H9 (cell line): ENCODE data around the gene MAP2. TPM values are rescaled to one million over a fixed set of nuclear protein-coding genes. Genes with fewer than 3 reads are reported as not detected.
A peak's percentile ranks its signal among the peaks of the same experiment; 100 is the strongest.

Experiments
- DNase-seq: peaks from one replicate; pipeline ENCODE4 v3.0.0-alpha.2; 2017
- H2AFZ ChIP-seq: one replicate; pipeline ENCODE4 v1.6.1; 2013; ENCODE audit warnings: mild to moderate bottlenecking, low read length, control low read depth, moderate library complexity
- H2AK5ac ChIP-seq: 2 replicates; pipeline ENCODE4 v1.6.1; 2013; ENCODE audit warnings: low read length, control low read depth, mixed read lengths; ENCODE audit not compliant: insufficient read length
- H2BK120ac ChIP-seq: one replicate; pipeline ENCODE4 v1.6.1; 2013; ENCODE audit warnings: low read depth, mild to moderate bottlenecking, low read length, control low read depth, inconsistent platforms; ENCODE audit not compliant: poor library complexity, severe bottlenecking
- H2BK12ac ChIP-seq: 2 replicates; pipeline ENCODE4 v1.6.1; 2013; ENCODE audit warnings: low read length, control low read depth, mixed read lengths, low read depth; ENCODE audit not compliant: insufficient read length
- H2BK15ac ChIP-seq: 2 replicates; pipeline ENCODE4 v1.6.1; 2013; ENCODE audit warnings: low read depth, low read length, control low read depth
- H2BK20ac ChIP-seq: one replicate; pipeline ENCODE4 v1.6.1; 2013; ENCODE audit warnings: low read depth, mild to moderate bottlenecking, low read length, control low read depth, inconsistent platforms; ENCODE audit not compliant: poor library complexity, severe bottlenecking
- H2BK5ac ChIP-seq: 2 replicates; pipeline ENCODE4 v1.6.1; 2013; ENCODE audit warnings: low read length, control low read depth, mixed read lengths; ENCODE audit not compliant: insufficient read length
- H3K14ac ChIP-seq: 2 replicates; pipeline ENCODE4 v1.6.1; 2013; ENCODE audit warnings: low read length, control low read depth; ENCODE audit not compliant: insufficient read depth
- H3K18ac ChIP-seq: 2 replicates; pipeline ENCODE4 v1.6.1; 2013; ENCODE audit warnings: low read depth, mild to moderate bottlenecking, mixed read lengths, low read length, control low read depth; ENCODE audit not compliant: insufficient read length
- H3K23ac ChIP-seq: 2 replicates; pipeline ENCODE4 v1.6.1; 2013; ENCODE audit warnings: low read length, control low read depth, mixed read lengths, low read depth; ENCODE audit not compliant: insufficient read length
- H3K23me2 ChIP-seq: 2 replicates; pipeline ENCODE4 v1.6.1; 2013; ENCODE audit warnings: low read depth, mild to moderate bottlenecking, mixed read lengths, low read length, control low read depth; ENCODE audit not compliant: insufficient read length, poor library complexity, severe bottlenecking
- H3K27ac ChIP-seq: 2 replicates; pipeline ENCODE4 v1.5.1; 2013; ENCODE audit warnings: low read length, control low read depth, mixed read lengths, low read depth; ENCODE audit not compliant: insufficient read length
- H3K27me3 ChIP-seq: 2 replicates; pipeline ENCODE4 v1.6.1; 2013; ENCODE audit warnings: low read length, control low read depth, inconsistent platforms; ENCODE audit not compliant: insufficient read depth
- H3K4ac ChIP-seq: 2 replicates; pipeline ENCODE4 v1.6.1; 2013; ENCODE audit warnings: low read depth, mild to moderate bottlenecking, control low read depth, inconsistent platforms, low read length, moderate library complexity
- H3K4me1 ChIP-seq: 2 replicates; pipeline ENCODE4 v1.6.1; 2013; ENCODE audit warnings: low read length, control low read depth, inconsistent platforms; ENCODE audit not compliant: insufficient read depth
- H3K4me2 ChIP-seq: 2 replicates; pipeline ENCODE4 v1.6.1; 2013; ENCODE audit warnings: low read length, control low read depth, mixed read lengths; ENCODE audit not compliant: insufficient read length, insufficient read depth
- H3K56ac ChIP-seq: 2 replicates; pipeline ENCODE4 v1.6.1; 2013; ENCODE audit warnings: low read depth, mild to moderate bottlenecking, mixed read lengths, low read length, control low read depth; ENCODE audit not compliant: insufficient read length
- H3K79me1 ChIP-seq: 2 replicates; pipeline ENCODE4 v1.6.1; 2013; ENCODE audit warnings: low read depth, mild to moderate bottlenecking, moderate library complexity, low read length, control low read depth, inconsistent platforms; ENCODE audit not compliant: insufficient read depth, poor library complexity, severe bottlenecking
- H3K79me2 ChIP-seq: 2 replicates; pipeline ENCODE4 v1.6.1; 2013; ENCODE audit warnings: low read length, control low read depth, inconsistent platforms; ENCODE audit not compliant: insufficient read depth
- H3K9ac ChIP-seq: 2 replicates; pipeline ENCODE4 v1.6.1; 2013; ENCODE audit warnings: low read length, control low read depth, mixed read lengths; ENCODE audit not compliant: insufficient read length; ENCODE audit errors: extremely low read depth
- H3K9me3 ChIP-seq: one replicate; pipeline ENCODE4 v1.6.1; 2013; ENCODE audit warnings: low read depth, low read length, inconsistent platforms; ENCODE audit not compliant: control insufficient read depth
- H3T11ph ChIP-seq: one replicate; pipeline ENCODE4 v1.6.1; 2013; ENCODE audit warnings: mild to moderate bottlenecking, low read length, control low read depth, inconsistent platforms
- H4K20me1 ChIP-seq: one replicate; pipeline ENCODE4 v1.6.1; 2013; ENCODE audit not compliant: control insufficient read depth, insufficient read length, insufficient read depth
- H4K5ac ChIP-seq: 2 replicates; pipeline ENCODE4 v1.6.1; 2013; ENCODE audit warnings: low read depth, mild to moderate bottlenecking, mixed read lengths, low read length, control low read depth; ENCODE audit not compliant: insufficient read length
- H4K8ac ChIP-seq: replicated peaks from 2 replicates; pipeline ENCODE4 v1.6.1; 2013; ENCODE audit warnings: low read length, control low read depth, mixed read lengths, low read depth; ENCODE audit not compliant: insufficient read length
- H4K91ac ChIP-seq: 2 replicates; pipeline ENCODE4 v1.6.1; 2013; ENCODE audit warnings: low read depth, mild to moderate bottlenecking, moderate library complexity, mixed read lengths, low read length, control low read depth; ENCODE audit not compliant: insufficient read length
- H3K27ac Mint-ChIP-seq, 3 experiments: 2 replicates in 2 of 3; 3 replicates in 1 of 3; pipeline ENCODE4 v1.8.0; 2020 to 2021; ENCODE audit warnings: mixed read lengths in 3 of 3, mild to moderate bottlenecking in 1 of 3, moderate library complexity in 1 of 3
- H3K27me3 Mint-ChIP-seq: 2 replicates; pipeline ENCODE4 v1.8.0; 2021; ENCODE audit warnings: low read depth, mild to moderate bottlenecking, moderate library complexity, mixed read lengths
- H3K36me3 Mint-ChIP-seq, 3 experiments: 2 replicates in 2 of 3; 3 replicates in 1 of 3; pipeline ENCODE4 v1.8.0; 2020 to 2021; ENCODE audit warnings: low read depth in 3 of 3, mixed read lengths in 3 of 3; ENCODE audit not compliant: insufficient read depth in 1 of 3
- H3K4me1 Mint-ChIP-seq, 2 experiments: 2 replicates each; pipeline ENCODE4 v1.8.0; 2020; ENCODE audit warnings: mixed read lengths in 2 of 2
- H3K4me3 Mint-ChIP-seq, 2 experiments: 2 replicates in 1 of 2; 3 replicates in 1 of 2; pipeline ENCODE4 v1.8.0; 2020 to 2021; ENCODE audit warnings: mild to moderate bottlenecking in 2 of 2, mixed read lengths in 2 of 2, moderate library complexity in 1 of 2
- H3K9me3 Mint-ChIP-seq, 2 experiments: 2 replicates in 1 of 2; 3 replicates in 1 of 2; pipeline ENCODE4 v1.8.0; 2020; ENCODE audit warnings: mild to moderate bottlenecking in 2 of 2, mixed read lengths in 2 of 2, moderate library complexity in 1 of 2
- WGBS: extraction: QIAGEN DNeasy Blood & Tissue Kit; methylation state at CpG from one replicate; pipeline ENCODE4 v1.1.7; 2013; ENCODE audit warnings: missing lambda C conversion rate, low lambda C conversion rate, mixed read lengths; ENCODE audit not compliant: insufficient read length; ENCODE audit errors: extremely low coverage; 5-methylcytosine and 5-hydroxymethylcytosine counted together
- total RNA-seq: library from RNA; stranded (reverse); gene quantifications from 2 replicates; pipeline ENCODE4 v1.2.1, GENCODE V29; 2021
- TF ChIP-seq, protein P1 (sequence below): fragments of 200-600 bp; sonication (generic); conservative IDR thresholded peaks from 3 replicates; pipeline ENCODE4 v1.8.0; 2021; ENCODE audit warnings: antibody characterized with exemption, mild to moderate bottlenecking

Gene MAP2
- total RNA-seq, 1 experiment from 2014 or later, result 0.87 TPM

GRCh38 chr2:209388446-209389037 lies 35.3 kb upstream of the MAP2 start:
- no peak overlapping the region for H3K4ac ChIP-seq
- H3K79me2 ChIP-seq, result no peaks in the 10 kb centered on the region
- H3K4me2 ChIP-seq, result no peak overlapping the region
- no peaks in the 10 kb centered on the region for H4K20me1 ChIP-seq
- H3K56ac ChIP-seq, result no peak overlapping the region
- peaks cover 0 to 3% of the 10 kb centered on the region in 2 experiments; a peak in 1 of 5 replicates for H3K9me3 Mint-ChIP-seq
- no peaks in the 10 kb centered on the region for H3K27me3 ChIP-seq
- no peaks in the 10 kb centered on the region; the same call in 1 of the 2 replicates for H3K4me1 ChIP-seq
- H3K14ac ChIP-seq, result no peak overlapping the region
- no peaks in the 10 kb centered on the region for H3K23me2 ChIP-seq
- no CpG with 5 or more reads among the region's 4 CpGs for WGBS
- H3K27ac ChIP-seq, result no peak overlapping the region
- no peak overlapping the region for H3K4me3 Mint-ChIP-seq
- H3T11ph ChIP-seq, result no peak overlapping the region
- no peak overlapping the region for H2AFZ ChIP-seq
- no peak overlapping the region for H3K18ac ChIP-seq
- H4K5ac ChIP-seq, result no peak overlapping the region
- no peak for DNase-seq
- TF ChIP-seq, protein P1, sequence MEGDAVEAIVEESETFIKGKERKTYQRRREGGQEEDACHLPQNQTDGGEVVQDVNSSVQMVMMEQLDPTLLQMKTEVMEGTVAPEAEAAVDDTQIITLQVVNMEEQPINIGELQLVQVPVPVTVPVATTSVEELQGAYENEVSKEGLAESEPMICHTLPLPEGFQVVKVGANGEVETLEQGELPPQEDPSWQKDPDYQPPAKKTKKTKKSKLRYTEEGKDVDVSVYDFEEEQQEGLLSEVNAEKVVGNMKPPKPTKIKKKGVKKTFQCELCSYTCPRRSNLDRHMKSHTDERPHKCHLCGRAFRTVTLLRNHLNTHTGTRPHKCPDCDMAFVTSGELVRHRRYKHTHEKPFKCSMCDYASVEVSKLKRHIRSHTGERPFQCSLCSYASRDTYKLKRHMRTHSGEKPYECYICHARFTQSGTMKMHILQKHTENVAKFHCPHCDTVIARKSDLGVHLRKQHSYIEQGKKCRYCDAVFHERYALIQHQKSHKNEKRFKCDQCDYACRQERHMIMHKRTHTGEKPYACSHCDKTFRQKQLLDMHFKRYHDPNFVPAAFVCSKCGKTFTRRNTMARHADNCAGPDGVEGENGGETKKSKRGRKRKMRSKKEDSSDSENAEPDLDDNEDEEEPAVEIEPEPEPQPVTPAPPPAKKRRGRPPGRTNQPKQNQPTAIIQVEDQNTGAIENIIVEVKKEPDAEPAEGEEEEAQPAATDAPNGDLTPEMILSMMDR, result no peak
- H3K23ac ChIP-seq, result no peak overlapping the region
- no peak overlapping the region for H3K9ac ChIP-seq
- no peak overlapping the region for H2BK15ac ChIP-seq
- peaks cover 0 to 4% (median 0%) of the 10 kb centered on the region in 3 experiments; a peak in 1 of 7 replicates for H3K36me3 Mint-ChIP-seq
- H3K27ac Mint-ChIP-seq, result peak overlapping the region in 1 of 3 experiments; percentile 74; a peak in 1 of 7 replicates
- no peak overlapping the region for H4K8ac ChIP-seq
- no peak overlapping the region for H2BK12ac ChIP-seq
- H2AK5ac ChIP-seq, result no peak overlapping the region
- H2BK120ac ChIP-seq, result no peak overlapping the region
- peaks cover 6 to 7% of the 10 kb centered on the region in 2 experiments for H3K4me1 Mint-ChIP-seq
- no peaks in the 10 kb centered on the region for H3K9me3 ChIP-seq
- H2BK5ac ChIP-seq, result no peak overlapping the region
- peaks cover 1% of the 10 kb centered on the region; the same call in 1 of the 2 replicates for H3K27me3 Mint-ChIP-seq
- no peak overlapping the region for H4K91ac ChIP-seq
- H3K79me1 ChIP-seq, result no peaks in the 10 kb centered on the region
- H2BK20ac ChIP-seq, result no peak overlapping the region
